KG1 (cell line): ENCODE data around the gene EIF3L.

Experiments used
- DNase-seq: peaks from one replicate; lab custom pipeline; 2025; lab: John Stamatoyannopoulos, UW

EIF3L gene

DNA sequence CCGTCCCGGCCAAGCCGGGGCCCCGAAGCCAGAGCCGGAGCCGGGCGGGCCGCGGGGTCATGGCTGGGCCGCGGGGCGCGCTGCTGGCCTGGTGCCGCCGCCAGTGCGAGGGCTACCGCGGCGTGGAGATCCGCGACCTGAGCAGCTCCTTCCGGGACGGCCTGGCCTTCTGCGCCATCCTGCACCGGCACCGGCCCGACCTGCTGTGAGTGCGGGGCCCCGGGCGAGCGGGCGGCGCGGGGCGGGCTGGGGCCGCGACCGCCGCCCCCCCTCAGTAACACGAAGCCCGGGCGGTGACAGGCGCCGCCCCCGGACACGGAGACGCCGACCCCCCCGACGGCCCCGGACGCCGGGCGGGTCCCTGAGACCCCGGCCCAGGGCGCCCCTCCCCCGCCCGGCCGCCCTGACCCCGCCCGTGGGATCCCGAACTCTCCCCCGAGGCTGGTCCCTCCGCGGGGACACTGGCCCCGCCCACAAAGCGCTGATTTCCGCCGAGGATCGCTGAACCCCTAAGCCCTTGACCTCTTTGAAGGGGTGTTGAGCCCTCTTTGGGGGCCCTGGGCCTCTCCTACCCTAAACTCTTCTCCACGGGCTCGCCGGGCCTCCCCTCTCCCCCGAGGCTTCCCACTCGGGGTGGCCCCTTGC lies 57.3 kb downstream of the EIF3L start:
- no peak for DNase-seq

DNA sequence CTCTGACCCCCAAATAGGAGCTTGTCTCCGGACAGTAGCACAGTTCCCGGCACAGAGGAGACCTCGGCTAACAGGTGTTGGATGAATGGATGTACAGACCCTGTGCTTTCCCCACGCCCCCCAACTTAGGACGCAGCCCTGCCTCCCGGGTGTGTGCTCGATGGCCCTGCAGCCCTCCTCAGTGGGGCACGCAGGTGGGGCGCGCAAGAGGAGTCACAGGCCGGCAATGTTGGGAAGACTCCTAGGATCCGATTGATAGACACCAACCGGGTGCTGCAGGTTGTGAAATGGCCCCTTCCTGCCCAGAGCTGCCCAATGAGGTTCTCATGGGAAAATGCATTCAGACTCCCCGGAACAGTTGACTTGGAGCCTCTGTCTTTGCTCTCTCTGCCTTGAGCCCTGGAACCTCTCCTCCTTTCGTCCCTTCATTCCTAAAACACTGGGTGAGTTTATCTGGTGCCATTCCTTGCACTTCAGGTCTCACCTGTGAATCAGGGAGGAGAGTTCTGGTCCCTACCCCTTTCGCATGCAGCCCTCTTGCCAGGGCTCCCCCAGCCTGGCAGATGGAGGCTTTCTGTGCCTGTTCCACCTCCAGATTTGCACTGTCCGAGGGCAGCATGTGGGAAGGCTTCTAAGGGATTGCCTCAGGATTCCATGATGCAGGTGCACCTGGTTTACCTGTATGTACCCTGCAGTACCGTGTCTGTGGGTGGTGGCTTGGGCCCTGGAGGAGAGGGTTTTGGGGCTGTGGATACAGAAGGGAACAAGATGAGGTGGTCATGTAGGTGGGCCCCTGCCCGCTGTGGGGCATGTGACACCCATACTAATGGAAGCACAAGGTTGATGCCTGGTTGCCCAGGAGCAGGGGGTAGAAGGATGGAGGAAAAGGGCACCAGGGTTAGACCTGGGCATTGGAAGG lies 58.1 kb downstream of the EIF3L start:
- no peak for DNase-seq

DNA sequence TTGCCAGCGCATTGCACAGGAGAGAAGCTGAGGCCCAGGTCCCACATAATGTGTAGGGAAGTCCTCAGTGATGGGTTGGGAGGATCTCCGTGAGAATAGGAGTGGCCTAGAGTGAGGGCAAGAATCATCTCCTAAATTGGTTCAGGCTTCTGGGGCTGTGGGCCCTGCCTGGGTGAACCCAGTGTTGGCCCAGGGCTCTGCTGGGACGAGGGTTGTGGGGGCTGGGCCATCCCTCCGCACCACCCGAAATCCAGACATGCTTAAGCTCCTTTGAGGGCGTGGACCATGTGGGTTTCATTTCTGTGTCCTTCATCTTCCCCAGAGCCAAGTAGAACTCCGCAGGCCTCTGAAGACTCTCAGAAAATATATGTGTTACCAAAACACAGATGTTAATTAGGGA lies 60.5 kb downstream of the EIF3L start:
- DNase-seq, result no peak

DNA sequence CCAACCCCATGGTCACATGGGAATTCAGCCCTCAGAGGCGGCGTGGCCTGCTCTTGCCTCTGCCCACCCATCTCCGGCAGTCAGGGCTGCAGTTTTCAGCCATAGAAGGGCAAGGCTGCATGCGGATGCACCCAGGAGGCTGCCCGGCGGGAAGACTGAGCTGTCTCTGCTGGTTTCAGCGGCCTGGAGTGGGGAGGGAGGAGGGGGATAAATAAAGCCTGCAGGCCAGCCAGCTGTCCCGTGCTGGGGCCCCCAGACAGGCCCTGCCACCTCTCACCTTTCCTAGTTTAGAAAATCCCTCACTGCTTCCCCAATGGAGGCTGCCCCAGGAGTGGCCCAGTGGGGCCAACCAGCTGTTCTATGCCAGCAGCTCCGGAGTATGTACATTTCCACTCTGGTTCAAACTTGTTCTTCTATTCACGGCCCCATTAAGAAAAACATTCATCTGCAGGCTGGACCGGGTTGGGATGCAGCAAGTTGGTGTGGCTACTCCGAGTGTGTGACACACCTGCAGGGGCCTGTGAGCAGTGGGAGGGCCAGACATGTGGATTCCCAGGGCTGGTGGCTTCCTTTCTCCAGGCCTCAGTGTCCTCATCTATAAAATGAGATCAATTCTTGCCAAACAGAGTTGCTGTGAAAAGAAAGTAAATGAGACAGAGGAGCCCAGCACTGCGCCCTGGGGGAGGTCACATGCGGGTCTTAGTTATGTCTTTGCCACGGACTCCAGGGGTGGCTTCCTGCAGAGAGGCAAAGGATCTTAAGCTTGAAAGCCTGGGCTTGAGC lies 61.9 kb downstream of the EIF3L start:
- no peak for DNase-seq

DNA sequence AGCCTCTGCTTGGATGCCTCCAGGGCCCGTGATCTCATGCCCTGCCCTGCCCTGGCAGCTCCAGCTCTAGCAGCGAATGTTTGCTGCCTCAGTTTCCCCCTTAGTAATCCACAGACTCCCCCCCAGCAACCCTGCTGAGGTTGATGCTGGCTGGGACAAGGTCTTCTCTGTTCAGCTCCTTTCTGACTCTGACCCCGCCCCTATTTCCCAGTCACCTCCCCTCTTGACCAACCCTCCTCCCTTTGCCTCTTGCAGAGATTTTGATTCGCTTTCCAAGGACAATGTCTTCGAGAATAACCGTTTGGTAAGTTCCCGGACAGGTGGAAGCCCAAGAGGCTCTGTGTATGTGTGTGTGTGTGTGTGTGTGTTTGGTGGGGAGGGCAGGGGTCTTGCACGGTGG lies 62.5 kb downstream of the EIF3L start:
- DNase-seq, result no peak

DNA sequence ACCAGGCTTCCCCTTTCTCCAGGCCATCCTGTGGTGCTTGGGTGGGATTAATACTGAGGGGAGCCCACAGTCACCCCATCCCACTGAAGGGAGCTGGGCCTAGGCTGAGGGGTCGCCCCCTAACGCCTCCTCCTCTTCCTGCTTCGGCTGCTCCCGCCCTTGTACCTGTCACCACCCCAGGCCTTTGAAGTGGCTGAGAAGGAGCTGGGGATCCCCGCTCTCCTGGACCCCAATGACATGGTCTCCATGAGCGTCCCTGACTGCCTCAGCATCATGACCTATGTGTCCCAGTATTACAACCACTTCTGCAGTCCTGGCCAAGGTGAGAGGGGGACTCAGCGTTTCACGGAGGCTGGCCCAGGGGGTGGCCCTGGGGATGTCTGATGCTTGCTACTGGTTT lies 63.0 kb downstream of the EIF3L start:
- DNase-seq, result no peak

DNA sequence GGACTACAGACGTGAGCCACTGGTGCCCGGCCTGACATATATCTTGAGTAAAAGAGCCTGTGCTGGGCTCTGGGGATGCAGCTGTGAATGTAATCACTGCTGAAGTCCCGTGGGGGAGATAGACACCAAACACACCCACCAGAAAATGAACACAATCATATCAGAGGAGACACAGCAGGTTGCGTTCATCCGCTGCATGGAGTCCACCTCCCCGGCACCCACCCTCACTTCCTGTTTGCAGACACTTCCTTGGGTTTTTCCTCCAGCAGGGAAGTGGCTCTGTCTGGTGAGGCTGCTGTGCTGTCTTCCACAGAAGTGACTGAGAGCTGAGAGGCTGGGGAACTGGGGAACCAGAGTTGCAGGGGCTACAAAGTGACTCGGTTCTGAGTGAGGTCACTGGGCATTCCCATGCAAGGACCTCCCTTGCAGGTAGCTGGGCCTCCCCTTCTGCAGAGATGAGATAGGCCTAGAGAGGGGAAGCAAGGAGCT lies 64.1 kb downstream of the EIF3L start:
- no peak for DNase-seq

DNA sequence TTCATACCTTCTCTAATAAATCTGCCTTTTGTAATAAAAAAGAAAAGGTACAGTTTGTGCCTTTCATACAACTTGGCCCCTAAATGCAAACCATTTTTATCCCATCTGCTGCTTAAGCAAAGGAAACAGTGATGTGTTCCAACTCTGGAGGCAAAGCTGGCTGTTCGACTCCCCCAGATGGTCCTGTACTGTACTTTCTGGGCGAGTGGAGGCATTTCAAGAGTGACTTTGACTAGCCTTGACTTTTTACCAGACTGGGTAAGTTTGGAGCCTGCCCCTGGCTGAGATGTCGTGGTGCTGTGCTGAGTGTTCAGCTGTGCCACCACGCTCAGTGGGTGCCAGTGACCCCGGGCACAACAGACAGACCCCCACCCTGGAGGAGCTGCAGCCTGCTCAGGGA lies 67.1 kb downstream of the EIF3L start:
- DNase-seq, result no peak

DNA sequence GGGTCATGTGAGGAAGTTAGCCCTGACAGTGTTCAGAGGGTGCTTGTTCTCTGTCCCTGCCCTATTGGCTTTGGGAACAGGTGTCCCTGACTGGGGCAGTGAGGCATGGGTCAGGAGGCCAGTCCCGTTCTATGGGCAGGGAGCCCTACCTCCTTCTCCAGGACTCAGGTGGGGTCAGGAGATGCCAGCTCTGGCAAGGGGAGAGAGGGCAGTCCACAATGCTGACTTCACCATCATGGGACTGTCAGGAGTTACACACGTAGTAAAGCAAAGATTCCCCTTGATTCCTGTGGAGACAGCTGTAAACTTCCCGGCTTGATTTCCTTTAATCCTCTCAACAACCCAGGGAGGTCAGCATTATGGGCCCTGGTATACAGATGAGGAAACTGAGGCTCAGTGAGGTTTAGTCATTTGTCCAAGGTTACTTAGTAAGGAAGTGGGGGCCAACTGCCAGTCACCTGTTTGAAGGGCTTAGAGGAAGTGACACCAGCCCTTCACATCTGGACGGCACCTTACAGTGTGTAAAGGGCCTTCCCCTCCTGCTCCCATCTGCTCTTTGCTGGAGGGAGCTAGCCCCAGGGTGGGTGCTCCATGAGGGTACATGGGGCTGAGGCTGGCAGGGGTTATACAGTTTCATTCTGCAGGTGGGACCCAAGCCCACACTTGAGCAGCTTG lies 68.8 kb downstream of the EIF3L start:
- DNase-seq, result no peak

DNA sequence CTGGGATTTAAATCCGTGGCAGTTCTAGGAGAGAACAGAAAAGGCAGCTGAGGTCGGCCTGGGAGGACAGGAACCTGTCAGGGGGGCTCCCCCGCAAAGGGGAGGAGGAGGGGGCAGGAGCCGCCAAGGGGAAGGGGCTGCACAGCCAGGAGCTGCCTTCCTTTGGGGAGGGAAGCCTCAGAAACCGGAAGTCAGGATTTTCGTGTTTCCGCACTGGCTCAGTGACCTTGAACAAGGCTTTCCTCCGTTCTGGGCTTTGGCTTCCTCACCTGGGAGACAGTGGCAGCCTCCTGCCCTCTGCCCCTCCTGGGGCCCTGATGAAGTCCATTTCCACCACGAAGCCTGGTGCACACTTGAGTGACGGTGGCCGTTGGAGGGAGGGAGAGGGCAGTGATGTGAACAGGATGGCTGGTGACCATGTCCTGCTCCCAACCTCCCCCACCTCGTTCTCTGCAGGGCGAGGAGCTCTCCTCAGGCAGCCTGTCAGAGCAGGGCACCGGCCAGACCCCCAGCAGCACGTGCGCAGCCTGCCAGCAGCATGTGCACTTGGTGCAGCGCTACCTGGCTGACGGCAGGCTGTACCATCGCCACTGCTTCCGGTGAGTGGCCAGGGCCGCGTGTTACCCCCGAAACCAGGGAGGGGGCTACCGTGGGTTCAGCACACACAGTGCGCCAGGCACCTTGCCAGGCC lies 69.5 kb downstream of the EIF3L start:
- no peak for DNase-seq

DNA sequence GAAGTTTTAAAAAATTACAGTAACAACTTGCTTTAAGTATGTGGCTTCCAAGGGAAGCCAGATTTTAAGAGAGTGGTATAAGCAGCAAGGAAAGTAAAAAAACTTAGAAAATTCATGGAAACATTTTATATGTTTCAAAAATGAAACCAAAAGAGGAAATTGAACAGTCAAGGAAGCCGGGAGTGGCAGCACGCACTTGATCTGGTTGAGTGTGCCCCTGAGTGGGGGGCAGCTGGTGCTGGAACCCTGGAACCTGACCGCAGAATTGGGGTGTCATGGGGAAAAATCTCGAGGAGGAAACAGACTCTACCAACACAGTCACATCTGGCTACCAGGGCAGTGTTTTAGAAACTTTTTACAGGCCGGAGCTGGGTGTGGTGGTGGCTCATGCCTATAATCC lies 70.9 kb downstream of the EIF3L start:
- DNase-seq, result no peak

DNA sequence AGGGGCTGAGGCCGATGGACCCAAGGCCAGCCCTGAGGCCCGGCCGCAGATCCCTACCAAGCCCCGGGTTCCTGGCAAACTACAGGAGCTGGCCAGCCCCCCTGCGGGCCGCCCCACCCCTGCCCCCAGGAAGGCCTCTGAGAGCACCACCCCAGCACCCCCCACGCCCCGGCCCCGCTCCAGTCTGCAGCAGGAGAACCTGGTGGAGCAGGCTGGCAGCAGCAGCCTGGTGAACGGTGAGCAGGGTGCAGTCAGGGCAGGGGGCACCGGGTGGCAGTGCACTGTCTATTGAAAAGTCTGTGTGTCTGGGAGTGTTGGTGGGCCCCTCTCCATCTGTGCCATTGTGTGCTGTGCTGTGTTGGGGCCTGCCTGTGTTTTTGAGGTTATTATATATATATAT lies 73.0 kb downstream of the EIF3L start:
- DNase-seq, result no peak

DNA sequence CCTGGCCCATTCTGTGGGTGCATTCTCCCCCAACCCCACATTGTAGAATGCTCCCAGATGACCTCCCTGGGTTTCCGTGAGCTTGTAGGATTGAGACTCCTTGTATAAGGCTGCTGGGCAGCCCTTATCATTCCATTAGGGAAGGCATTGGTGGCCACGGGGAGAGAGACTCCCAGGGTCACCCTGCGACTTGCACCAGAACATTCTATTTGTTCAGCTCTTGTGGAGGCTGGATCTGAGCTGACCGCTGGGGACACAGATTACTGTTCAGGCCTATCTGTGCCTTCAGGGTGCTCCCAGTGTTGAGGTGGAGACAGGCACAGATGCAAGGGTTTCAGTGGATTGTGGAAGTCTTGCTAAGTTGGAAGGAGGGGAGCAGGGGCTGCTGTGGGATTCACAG lies 74.7 kb downstream of the EIF3L start:
- no peak for DNase-seq

DNA sequence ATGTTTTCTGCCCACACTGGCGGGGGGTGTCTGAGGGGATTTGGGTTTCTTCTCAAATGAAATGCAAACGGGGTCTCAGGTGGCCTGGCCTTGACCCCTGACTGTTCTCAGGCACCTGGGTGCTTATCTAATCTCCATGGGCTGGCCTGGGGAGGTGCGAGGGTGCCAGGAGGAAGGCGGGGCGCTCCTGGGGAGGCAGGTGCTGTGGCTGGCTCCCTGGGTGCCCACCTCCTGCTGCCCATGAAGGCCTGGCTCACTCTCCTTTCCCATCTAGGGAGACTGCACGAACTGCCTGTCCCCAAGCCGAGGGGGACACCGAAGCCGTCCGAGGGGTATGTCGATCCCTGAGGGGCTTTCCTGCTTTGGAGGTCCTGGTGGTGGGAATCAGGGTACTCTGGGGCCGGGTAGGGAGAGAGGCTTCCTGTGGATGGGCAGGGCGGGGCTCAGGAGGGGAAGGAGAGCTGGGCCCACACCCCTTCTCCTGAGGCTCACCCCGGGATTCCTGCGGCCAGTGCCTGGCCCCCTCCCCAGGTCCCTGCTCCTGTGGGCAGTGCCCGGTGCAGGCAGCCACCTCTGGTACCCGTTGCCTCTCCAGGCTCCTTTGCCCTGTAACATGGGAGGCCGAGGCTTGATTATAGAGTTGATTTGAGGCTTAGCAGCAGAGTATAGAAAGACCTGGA lies 75.3 kb downstream of the EIF3L start:
- no peak for DNase-seq

DNA sequence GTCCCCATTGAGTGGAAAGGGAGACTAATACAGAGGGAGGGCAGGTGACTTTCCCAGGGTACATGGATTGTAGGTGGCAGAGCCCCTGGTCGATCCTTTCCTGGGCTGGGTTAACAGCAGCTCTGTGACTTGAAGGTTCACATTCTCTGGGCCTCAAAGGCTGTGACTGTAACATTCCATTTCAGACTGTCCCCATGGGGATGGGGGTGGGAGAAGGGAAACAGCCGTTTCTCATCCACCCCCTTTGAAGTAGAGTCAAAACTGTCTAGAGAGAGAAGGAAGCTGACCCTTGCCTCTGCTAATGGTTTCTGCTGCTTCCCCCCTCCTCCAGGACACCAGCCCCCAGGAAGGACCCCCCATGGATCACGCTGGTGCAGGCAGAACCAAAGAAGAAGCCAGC lies 76.1 kb downstream of the EIF3L start:
- no peak for DNase-seq

DNA sequence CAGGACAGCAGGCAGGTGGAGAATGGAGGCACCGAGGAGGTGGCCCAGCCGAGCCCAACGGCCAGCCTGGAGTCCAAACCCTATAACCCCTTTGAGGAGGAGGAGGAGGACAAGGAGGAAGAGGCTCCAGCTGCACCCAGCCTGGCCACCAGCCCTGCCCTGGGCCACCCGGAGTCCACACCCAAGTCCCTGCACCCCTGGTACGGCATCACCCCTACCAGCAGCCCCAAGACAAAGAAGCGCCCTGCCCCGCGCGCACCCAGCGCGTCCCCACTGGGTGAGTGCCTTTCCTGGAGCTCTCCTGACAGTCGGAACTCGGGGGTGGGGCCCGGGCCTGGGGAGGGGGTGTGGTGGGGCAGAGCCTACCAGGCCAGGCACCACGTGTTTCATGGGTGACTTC lies 76.5 kb downstream of the EIF3L start:
- no peak for DNase-seq

DNA sequence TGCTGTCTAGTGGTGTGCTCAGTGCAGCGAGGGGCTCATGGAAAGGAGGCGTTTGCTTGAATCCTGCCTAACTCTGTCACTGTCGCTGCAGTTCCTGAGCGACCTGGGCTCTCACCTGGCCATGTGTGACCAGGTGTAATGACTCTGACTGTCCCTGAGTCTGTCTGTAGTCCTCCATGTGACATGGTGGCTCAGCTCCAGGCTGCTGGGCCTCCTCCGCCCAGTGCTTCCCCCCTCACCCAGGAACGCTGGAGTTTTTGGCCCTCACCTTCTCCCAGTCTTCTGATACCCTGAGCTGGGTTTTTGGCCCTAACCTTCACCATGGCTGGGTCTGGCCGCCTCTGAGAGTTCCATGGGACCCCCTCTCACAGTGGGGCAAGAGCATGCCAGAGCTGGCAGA lies 77.1 kb downstream of the EIF3L start:
- DNase-seq, result no peak

DNA sequence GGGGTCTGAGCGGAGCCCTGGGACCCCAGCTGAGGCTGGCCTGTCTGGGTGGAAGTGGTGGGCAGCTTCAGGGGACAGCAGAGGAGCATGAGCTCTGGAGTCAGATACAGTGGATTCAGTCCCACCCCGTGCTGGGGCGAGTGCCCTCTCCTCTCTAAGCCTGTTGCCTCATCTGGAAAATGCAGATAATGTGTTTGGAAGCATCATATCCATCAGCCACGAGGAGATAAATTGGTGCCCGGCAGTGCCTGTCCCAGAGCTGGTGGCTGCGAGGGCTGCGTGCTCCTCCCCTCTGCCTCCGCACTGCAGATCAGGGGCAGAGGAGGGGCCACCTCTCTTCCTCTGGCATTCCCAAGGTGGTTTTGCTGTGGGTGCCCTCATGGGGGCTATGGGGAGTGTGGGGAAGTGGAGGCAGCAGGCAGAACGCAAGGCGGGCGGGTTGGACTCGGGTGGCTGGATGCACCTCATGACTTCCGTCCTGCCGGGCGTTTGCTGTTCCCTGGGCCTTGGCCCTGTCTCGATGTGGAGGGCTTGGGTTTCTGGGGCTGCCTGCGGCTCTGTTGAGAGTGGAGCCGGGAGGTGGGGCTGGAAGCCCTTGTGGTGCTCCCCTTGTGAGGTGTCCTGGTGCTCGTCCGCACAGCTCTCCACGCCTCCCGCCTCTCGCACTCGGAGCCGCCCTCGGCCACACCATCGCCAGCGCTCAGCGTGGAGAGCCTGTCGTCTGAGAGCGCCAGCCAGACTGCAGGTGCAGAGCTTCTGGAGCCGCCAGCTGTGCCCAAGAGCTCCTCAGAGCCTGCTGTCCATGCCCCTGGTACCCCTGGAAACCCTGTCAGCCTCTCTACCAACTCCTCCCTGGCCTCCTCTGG lies 77.8 kb downstream of the EIF3L start:
- no peak for DNase-seq

DNA sequence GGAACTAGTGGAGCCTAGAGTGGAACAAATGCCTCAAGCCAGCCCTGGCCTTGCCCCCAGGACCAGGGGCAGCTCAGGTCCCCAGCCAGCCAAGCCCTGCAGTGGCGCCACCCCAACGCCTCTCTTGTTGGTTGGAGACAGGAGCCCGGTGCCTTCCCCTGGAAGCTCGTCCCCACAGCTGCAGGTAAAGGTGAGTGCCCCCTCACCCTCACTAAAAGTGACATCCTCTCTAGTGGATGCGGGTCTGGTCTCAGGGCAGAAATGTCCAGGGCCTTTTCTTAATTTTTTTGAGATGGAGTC lies 78.4 kb downstream of the EIF3L start:
- no peak for DNase-seq

DNA sequence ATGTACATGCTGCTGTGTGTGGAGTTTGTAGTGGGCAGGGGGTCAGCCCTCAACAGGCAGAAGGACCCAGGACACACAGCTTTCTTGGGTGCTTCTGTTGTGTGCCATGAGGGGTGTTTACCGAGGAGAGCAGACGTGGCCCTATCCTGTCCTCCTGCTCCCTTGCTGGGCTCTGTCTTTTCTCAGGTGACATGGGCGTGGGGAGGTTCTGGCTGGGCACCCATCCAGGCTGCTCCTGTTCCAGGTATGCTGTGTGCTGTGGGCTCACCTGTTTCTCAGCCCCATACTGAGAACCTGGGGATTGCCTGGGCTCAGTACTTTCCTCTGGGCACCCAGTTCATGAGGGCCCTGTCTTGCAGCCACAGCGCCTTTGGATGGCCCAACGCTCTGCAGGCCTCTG lies 80.2 kb downstream of the EIF3L start:
- DNase-seq, result no peak
